T-helper 17 cell (primary cell): ENCODE results near the gene C1QL4. TPM values are rescaled to one million over a fixed set of nuclear protein-coding genes. Genes with fewer than 3 reads are reported as not detected.
"Not testable (repeated sequence)": the region's sequence is repeated elsewhere in the genome, so short reads cannot be mapped to it uniquely, and the experiment has no call there.

Experiments
- ATAC-seq: fragments of 150-1000 bp; cut with Tn5 transposase; 2 replicates; pipeline ENCODE4 v1.10.0; 2021; ENCODE audit warnings: mild to moderate bottlenecking, moderate library complexity
- DNase-seq, 3 donors: peaks; one replicate each; pipeline versions ENCODE4 v3.0.0 to v3.0.0-alpha.2; 2020 to 2021
- H3K9me3 ChIP-seq: one replicate; pipeline ENCODE4 v1.7.0; 2013; ENCODE audit warnings: low read length, mild to moderate bottlenecking; ENCODE audit not compliant: control insufficient read depth, poor library complexity, severe bottlenecking
- H3K27ac Mint-ChIP-seq: one replicate; pipeline ENCODE4 v1.8.0; 2022; ENCODE audit warnings: mild to moderate bottlenecking, moderate library complexity, mixed read lengths
- H3K27me3 Mint-ChIP-seq: one replicate; pipeline ENCODE4 v1.8.0; 2022; ENCODE audit warnings: mixed read lengths
- H3K36me3 Mint-ChIP-seq: one replicate; pipeline ENCODE4 v1.8.0; 2022; ENCODE audit warnings: low read depth, mixed read lengths
- H3K4me1 Mint-ChIP-seq: one replicate; pipeline ENCODE4 v1.8.0; 2022; ENCODE audit warnings: mild to moderate bottlenecking, mixed read lengths
- H3K4me3 Mint-ChIP-seq: one replicate; pipeline ENCODE4 v1.8.0; 2022; ENCODE audit warnings: mild to moderate bottlenecking, moderate library complexity, mixed read lengths
- total RNA-seq, 4 donors: library from RNA in 2 of 4; stranded (reverse) in 2 of 4; gene quantifications; one replicate each; pipeline ENCODE4 v1.2.3 and lab custom pipeline; 2022 to 2026

Gene C1QL4
- total RNA-seq, 2 donors from 2014 or later: not detected

DNA sequence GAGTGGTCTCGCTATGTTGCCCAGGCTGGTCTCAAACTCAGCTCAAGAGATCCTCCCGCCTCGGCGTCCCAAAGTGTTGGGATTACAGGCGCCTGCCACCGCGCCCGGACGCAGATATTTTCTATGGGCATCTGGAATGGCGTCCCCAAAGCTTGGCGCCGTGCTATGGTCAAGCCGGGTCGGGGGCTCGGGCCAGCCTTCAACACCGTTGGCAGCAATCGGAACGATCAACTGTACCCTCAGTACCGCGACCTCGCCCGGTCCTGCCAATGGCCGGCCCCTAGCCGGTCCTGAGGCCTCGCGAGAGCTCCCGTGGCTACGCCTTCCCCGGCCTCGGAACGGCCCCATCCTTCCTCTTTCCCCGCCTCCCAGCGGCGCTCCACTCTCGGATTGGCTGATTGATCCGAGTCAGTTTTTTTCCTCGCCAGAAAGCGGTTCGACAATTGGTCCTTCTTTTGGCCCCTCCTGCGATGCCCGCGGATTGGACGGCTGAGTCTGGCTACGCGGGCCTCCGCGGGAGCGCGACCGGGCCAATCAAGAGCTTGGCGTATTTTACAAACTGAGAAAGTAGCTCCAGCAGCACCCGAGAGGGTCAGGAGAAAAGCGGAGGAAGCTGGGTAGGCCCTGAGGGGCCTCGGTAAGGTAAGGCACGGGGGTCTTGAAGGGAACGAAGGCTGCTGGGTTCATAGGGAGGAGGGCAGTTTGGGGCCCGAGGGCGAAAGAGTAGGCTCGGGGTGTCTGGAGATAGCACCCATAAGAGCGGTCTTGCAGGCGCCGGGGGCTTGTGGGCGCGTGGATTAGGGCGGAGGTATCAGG is 14.1 kb downstream of the C1QL4 start, which contains the start of gene TROAP:
Gene TROAP, plus strand, starts transcription at position 548 of the 816 bp plus-strand sequence. CDS start 354 bp downstream, outside the sequence.
- H3K27me3 Mint-ChIP-seq: no peaks in the 10 kb centered on the region
- H3K4me1 Mint-ChIP-seq: peaks cover 18% of the 10 kb centered on the region
- H3K4me3 Mint-ChIP-seq: peak within 1 kb of the TSS; percentile 99
- no peaks in the 10 kb centered on the region for H3K9me3 ChIP-seq
- H3K27ac Mint-ChIP-seq: peak within 1 kb of the TSS; percentile 85
- ATAC-seq: peak; percentile 98
- peak; percentile 91 to 94 (median 94) for DNase-seq
- H3K36me3 Mint-ChIP-seq: no peaks in the 10 kb centered on the region

DNA sequence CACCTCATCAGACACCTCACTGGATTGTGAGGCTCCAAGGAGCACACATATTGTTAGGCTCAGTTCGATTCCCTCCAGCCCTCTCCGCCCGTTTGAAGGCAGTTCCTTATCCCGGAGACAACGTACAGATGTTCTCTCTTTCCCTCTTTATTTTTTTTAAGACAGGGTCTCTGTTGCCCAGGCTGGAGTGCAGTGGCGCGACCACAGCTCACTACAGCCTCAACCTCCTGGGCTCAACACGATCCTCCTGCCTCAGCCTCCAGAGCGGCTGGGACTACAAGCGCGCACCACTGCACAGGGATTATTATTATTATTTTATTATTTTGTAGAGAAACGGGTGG is 14.7 kb downstream of the C1QL4 start:
- peaks cover 16% of the 10 kb centered on the region for H3K4me1 Mint-ChIP-seq
- peak overlapping the region; percentile 99 for H3K4me3 Mint-ChIP-seq
- peak overlapping the region; percentile 85 for H3K27ac Mint-ChIP-seq
- H3K36me3 Mint-ChIP-seq: no peaks in the 10 kb centered on the region
- H3K9me3 ChIP-seq: no peaks in the 10 kb centered on the region
- H3K27me3 Mint-ChIP-seq: no peaks in the 10 kb centered on the region
- no peak for ATAC-seq
- DNase-seq: no peak

DNA sequence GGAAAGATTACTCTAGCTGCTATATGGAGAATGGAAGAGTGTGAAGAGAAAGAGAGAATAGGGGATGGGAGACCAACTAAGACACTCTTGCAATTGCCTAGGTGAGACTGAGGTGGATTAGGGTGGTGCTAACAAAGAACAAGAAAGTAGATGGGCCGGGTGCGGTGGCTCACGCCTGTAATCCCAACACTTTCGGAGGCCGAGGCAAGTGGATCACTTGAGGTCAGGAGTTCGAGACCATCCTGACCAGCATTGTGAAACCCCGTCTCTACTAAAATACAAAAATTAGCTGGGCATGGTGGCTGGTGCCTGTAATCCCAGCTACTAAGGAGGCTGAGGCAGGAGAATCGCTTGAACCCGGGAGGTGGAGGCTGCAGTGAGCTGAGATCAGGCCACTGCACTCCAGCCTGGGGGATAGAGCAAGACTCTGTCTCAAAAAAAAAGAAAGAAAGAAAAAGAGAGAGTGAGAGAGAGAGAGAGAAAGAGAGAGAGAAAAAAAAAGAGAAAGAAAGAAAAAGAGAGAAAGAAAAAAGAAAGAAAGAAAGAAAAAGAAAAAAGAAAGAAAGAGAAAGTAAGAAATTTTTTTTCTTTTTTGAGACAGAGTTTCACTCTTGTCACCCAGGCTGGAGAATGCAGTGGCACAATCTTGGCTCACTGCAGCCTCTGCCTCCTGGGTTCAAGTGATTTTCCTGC is 16.4 kb downstream of the C1QL4 start:
- Mint-ChIP-seq H3K27ac (peak overlapping the region; percentile 85), H3K4me1 (peaks cover 16% of the 10 kb centered on the region), H3K4me3 (peak overlapping the region; percentile 60)
- not testable (repeated sequence) for ATAC-seq, DNase-seq, H3K9me3 ChIP-seq, H3K27me3 Mint-ChIP-seq, H3K36me3 Mint-ChIP-seq

DNA sequence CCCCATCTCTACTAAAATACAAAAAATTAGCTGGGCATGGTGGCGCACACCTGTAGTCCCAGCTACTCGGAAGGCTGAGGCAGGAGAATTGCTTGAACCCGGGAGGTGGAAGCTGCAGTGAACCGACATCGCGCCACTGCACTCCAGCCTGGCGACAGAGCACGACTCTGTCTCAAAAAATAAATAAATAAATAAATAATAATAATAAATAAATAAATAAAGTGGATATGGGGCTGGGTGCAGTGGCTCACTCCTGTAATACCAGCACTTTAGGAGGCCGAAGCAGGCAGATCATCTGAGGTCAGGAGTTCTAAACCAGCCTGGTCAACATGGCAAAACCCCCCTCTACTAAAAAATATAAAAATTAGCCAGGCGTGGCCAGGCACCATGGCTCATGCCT is 19.9 kb downstream of the C1QL4 start:
- not testable (repeated sequence) for H3K36me3 Mint-ChIP-seq, ATAC-seq, H3K27ac Mint-ChIP-seq, H3K9me3 ChIP-seq, H3K4me3 Mint-ChIP-seq, H3K27me3 Mint-ChIP-seq, H3K4me1 Mint-ChIP-seq, DNase-seq

DNA sequence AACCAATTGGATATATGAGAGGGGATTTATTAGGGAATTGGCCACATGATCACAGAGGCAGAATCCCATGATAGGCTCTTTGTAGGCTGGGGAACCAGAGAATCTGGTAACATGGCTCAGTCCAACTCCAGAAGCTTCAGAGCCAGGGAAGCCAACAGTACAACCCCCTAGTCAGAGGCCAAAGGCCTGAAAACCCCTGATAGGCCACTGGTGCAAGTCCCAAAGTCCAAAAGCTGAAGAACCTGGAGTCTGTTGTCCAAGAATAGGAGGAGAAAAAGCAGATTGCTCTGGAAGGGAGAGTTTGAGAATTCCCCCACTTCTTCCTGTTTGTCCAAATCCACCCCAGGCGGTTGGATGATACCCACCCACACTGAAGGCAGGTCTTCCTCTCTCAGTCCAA is 22.2 kb downstream of the C1QL4 start:
- Mint-ChIP-seq H3K27ac (no peak overlapping the region), H3K27me3 (peaks cover 6% of the 10 kb centered on the region), H3K36me3 (peaks cover 2% of the 10 kb centered on the region), H3K4me3 (no peak overlapping the region), H3K4me1 (no peaks in the 10 kb centered on the region)
- DNase-seq (no peak), ATAC-seq (no peak)
- no peaks in the 10 kb centered on the region for H3K9me3 ChIP-seq

DNA sequence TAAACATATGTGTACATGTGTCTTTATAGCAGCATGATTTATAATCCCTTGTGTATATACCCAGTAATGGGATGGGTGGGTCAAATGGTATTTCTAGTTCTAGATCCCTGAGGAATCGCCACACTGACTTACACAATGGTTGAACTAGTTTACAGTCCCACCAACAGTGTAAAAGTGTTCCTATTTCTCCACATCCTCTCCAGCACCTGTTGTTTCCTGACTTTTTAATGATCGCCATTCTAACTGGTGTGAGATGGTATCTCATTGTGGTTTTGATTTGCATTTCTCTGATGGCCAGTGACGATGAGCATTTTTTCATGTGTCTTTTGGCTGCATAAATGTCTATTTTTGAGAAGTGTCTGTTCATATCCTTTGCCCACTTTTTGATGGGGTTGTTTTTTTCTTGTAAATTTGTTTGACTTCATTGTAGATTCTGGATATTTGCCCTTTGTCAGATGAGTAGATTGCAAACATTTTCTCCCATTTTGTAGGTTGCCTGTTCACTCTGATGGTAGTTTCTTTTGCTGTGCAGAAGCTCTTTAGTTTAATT is 26.5 kb downstream of the C1QL4 start:
- not testable (repeated sequence) for H3K27ac Mint-ChIP-seq, H3K4me1 Mint-ChIP-seq, H3K4me3 Mint-ChIP-seq, DNase-seq, H3K9me3 ChIP-seq, H3K36me3 Mint-ChIP-seq, ATAC-seq
- peaks cover 41% of the 10 kb centered on the region for H3K27me3 Mint-ChIP-seq

DNA sequence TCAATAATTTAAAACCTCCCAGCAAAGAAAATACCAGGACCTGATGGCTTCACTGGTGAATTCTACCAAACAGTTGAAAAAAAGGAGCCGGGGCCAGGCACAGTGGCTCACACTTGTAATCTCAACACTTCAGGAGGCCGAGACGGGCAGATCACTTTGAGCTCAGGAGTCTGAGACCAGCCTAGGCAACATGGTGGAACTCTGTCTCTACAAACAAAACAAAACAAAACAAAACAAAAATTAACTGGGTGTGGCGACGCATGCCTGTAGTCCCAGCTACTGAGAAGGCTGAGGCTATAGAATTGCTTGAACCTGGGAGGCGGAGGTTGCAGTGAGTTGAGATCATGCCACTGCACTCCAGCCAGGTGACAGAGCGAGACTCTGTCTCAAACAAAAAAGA is 27.6 kb downstream of the C1QL4 start:
- Mint-ChIP-seq H3K27ac (no peak overlapping the region), H3K36me3 (peaks cover 9% of the 10 kb centered on the region), H3K27me3 (peaks cover 52% of the 10 kb centered on the region), H3K4me1 (no peaks in the 10 kb centered on the region), H3K4me3 (no peak overlapping the region)
- H3K9me3 ChIP-seq: no peaks in the 10 kb centered on the region
- no peak for DNase-seq
- no peak for ATAC-seq

DNA sequence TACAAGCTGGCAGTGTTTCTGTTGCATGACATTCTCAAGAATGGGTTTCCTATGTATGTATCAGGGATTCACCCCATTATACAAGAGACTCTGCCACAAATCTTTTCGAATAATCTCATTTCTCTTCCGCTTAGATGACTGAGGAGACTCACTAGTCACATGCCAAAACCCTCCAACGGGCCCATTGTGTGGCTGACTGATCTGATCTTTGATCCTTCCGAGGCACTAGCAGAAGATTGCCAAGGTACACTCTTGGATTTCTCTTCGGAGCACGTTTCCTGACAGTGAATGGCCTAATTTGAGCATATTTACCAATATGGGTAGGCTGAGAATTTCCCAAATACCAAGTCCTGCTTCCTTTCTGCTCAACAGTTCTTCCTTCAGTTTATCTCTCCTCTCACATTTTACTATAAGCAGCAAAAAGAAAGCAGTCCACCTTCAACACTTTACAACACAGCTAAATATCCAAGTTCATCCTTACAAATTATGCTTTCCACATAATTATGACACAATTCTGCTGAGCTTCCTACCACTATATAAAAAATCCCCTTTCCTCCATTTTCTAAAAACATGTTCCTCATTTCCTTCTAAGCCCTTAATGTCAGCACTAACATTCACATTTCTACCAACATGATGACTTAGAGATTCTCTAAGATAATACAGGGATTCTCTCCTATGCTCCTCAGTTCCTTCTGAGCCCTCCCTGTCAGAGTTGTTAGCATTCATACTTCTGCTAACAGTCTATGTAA is 31.1 kb downstream of the C1QL4 start:
- Mint-ChIP-seq H3K4me1 (peaks cover 5% of the 10 kb centered on the region), H3K27ac (no peak overlapping the region), H3K27me3 (peaks cover 63% of the 10 kb centered on the region), H3K36me3 (peaks cover 11% of the 10 kb centered on the region), H3K4me3 (no peak overlapping the region)
- DNase-seq (no peak), ATAC-seq (no peak)
- no peaks in the 10 kb centered on the region for H3K9me3 ChIP-seq

DNA sequence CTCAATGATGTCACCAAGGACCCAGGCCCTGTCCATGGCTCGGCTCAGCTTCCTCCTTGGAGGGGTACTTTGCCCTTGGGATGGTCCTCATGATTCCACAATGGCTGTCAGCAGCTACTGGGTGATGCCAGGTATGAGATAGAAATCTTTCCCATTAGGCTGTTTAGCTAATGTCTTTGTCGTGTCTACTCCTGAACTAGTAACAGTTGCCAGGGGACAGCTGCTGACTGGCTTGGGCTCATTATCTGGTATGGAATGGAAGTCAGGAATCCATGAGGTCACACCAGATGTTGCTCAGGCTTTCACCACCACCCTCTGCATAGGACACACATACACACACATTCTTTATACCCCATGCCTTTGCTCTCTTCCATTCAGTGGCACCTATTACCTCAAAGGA is 32.8 kb downstream of the C1QL4 start:
- ATAC-seq (no peak), DNase-seq (no peak)
- no peaks in the 10 kb centered on the region for H3K9me3 ChIP-seq
- no peak overlapping the region for H3K27ac Mint-ChIP-seq
- H3K4me1 Mint-ChIP-seq: peaks cover 5% of the 10 kb centered on the region
- H3K36me3 Mint-ChIP-seq: peaks cover 11% of the 10 kb centered on the region
- H3K27me3 Mint-ChIP-seq: peaks cover 54% of the 10 kb centered on the region
- H3K4me3 Mint-ChIP-seq: no peak overlapping the region

DNA sequence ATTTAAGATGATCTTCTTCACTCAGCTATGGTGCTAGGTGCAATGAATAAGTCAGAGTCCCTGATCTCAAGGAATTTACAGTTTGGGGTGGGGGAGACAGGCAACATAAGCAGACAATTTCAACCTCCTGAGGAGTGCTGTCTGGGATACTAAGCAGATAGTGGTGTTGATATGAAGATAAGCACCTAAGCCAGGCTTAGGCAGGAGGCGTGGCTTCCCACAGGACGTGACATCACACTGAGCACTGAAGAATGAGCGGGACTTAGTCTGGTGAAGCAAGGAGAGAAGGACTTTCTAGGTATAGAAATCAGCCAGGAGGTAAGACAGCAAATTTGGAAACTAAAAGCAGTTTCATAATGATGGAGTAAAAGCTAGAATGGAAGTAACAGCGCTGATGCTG is 35.2 kb downstream of the C1QL4 start:
- H3K27me3 Mint-ChIP-seq: peaks cover 56% of the 10 kb centered on the region
- no peaks in the 10 kb centered on the region for H3K9me3 ChIP-seq
- H3K4me3 Mint-ChIP-seq: no peak overlapping the region
- DNase-seq (no peak), ATAC-seq (no peak)
- H3K36me3 Mint-ChIP-seq: peaks cover 10% of the 10 kb centered on the region
- no peak overlapping the region for H3K27ac Mint-ChIP-seq
- peaks cover 10% of the 10 kb centered on the region for H3K4me1 Mint-ChIP-seq

DNA sequence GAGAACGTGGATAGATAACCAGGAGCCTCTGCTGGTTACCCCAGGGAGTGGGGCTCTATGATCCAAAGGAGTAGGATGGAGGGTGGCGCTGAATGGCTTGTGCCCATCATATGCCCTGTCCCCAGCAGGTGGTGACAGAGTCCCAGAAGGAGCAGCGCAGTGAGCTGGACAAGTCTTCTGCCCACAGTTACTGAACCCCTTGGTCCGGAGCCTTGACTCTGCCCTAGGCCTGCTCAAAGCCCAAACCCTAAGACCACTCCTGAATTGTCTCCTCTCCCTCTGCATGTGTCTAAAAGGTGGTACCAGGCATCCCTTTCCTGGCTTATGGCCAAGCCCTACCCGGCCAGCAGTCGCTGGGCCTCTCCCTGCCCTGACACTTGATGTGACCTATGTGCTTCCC is 38.8 kb downstream of the C1QL4 start:
- peaks cover 39% of the 10 kb centered on the region for H3K27me3 Mint-ChIP-seq
- H3K27ac Mint-ChIP-seq: no peak overlapping the region
- H3K9me3 ChIP-seq: no peaks in the 10 kb centered on the region
- H3K4me3 Mint-ChIP-seq: peak overlapping the region; percentile 39
- H3K36me3 Mint-ChIP-seq: peaks cover 5% of the 10 kb centered on the region
- DNase-seq (no peak), ATAC-seq (no peak)
- peaks cover 12% of the 10 kb centered on the region for H3K4me1 Mint-ChIP-seq

DNA sequence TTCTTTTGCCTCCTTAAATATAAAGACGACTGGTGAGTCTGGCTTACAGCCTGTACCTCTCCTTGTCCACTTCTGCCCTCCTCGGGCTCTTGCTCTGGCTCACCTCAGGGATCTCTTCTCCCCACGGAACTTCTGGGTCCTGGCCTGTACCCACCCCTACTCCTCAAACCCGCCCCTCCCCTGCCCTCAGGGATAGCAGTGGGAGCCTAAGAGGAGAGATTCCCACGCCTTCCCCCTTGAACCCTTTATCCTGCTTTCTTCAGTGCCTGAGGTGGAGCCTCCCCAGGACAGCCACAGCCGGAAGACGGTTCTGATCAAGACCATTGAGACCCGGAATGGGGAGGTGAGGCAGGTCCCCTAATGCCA is 39.3 kb downstream of the C1QL4 start:
- H3K36me3 Mint-ChIP-seq: peaks cover 5% of the 10 kb centered on the region
- peaks cover 34% of the 10 kb centered on the region for H3K27me3 Mint-ChIP-seq
- peak overlapping the region; percentile 39 for H3K4me3 Mint-ChIP-seq
- no peak overlapping the region for H3K27ac Mint-ChIP-seq
- H3K4me1 Mint-ChIP-seq: peaks cover 10% of the 10 kb centered on the region
- no peak for DNase-seq
- no peaks in the 10 kb centered on the region for H3K9me3 ChIP-seq
- ATAC-seq: no peak
